Measurements from ENCODE around the gene SEMA3E.

Gene SEMA3E

GRCh38 chr7:83413831-83414230 lies 235.1 kb downstream of the SEMA3E start:
- H3K4me3 ChIP-seq (ENCODE audit: low read length), result no peak overlapping the region
- no peaks in the 10 kb centered on the region for H3K27me3 ChIP-seq (replicated peaks; ENCODE audit: control insufficient read depth, insufficient read depth, low read length)
- peaks cover 6% of the 10 kb centered on the region for H3K4me1 ChIP-seq (ENCODE audit: control insufficient read depth, insufficient read depth, low read length)
- H3K9ac ChIP-seq (ENCODE audit: low read length), result no peak overlapping the region
- H3K36me3 ChIP-seq (ENCODE audit: control insufficient read depth, insufficient read depth, low read length, severe bottlenecking), result no peaks in the 10 kb centered on the region
- H3K9me3 ChIP-seq (ENCODE audit: control insufficient read depth, low read length), result no peaks in the 10 kb centered on the region
- DNase-seq (ENCODE audit: low read depth), result no peak

- Histone ChIP-seq H3K27me3 (replicated peaks; ENCODE audit: control insufficient read depth, insufficient read depth, low read length) (no peaks in the 10 kb centered on the region), H3K36me3 (ENCODE audit: control insufficient read depth, insufficient read depth, low read length, severe bottlenecking) (no peaks in the 10 kb centered on the region), H3K9me3 (ENCODE audit: control insufficient read depth, low read length) (no peaks in the 10 kb centered on the region), H3K4me3 (ENCODE audit: low read length) (no peak overlapping the region), H3K9ac (ENCODE audit: low read length) (no peak overlapping the region), H3K4me1 (ENCODE audit: control insufficient read depth, insufficient read depth, low read length) (peaks cover 6% of the 10 kb centered on the region)
- peak; percentile 76 for DNase-seq (ENCODE audit: low read depth)
Measured at GRCh38 chr7:83413424-83413823, 235.5 kb downstream of the SEMA3E start.

- no peaks in the 10 kb centered on the region for H3K9me3 ChIP-seq (ENCODE audit: control insufficient read depth, low read length)
- no peaks in the 10 kb centered on the region for H3K36me3 ChIP-seq (ENCODE audit: control insufficient read depth, insufficient read depth, low read length, severe bottlenecking)
- no peaks in the 10 kb centered on the region for H3K27me3 ChIP-seq (replicated peaks; ENCODE audit: control insufficient read depth, insufficient read depth, low read length)
- H3K4me1 ChIP-seq (ENCODE audit: control insufficient read depth, insufficient read depth, low read length), result peaks cover 6% of the 10 kb centered on the region
- H3K9ac ChIP-seq (ENCODE audit: low read length), result no peak overlapping the region
- DNase-seq (ENCODE audit: low read depth), result peak; percentile 82
- no peak overlapping the region for H3K4me3 ChIP-seq (ENCODE audit: low read length)
Measured at GRCh38 chr7:83410989-83411591, 237.8 kb downstream of the SEMA3E start.

GRCh38 chr7:83394776-83395175 lies 254.2 kb downstream of the SEMA3E start:
- Histone ChIP-seq H3K9me3 (ENCODE audit: control insufficient read depth, low read length) (no peaks in the 10 kb centered on the region), H3K4me3 (ENCODE audit: low read length) (no peak overlapping the region), H3K36me3 (ENCODE audit: control insufficient read depth, insufficient read depth, low read length, severe bottlenecking) (no peaks in the 10 kb centered on the region), H3K27me3 (replicated peaks; ENCODE audit: control insufficient read depth, insufficient read depth, low read length) (no peaks in the 10 kb centered on the region), H3K4me1 (ENCODE audit: control insufficient read depth, insufficient read depth, low read length) (no peaks in the 10 kb centered on the region), H3K9ac (ENCODE audit: low read length) (no peak overlapping the region)
- no peak for DNase-seq (ENCODE audit: low read depth)

GRCh38 chr7:83388436-83388835 lies 260.5 kb downstream of the SEMA3E start:
- DNase-seq (ENCODE audit: low read depth), result no peak
- no peak overlapping the region for H3K9ac ChIP-seq (ENCODE audit: low read length)
- H3K36me3 ChIP-seq (ENCODE audit: control insufficient read depth, insufficient read depth, low read length, severe bottlenecking), result no peaks in the 10 kb centered on the region
- no peak overlapping the region for H3K4me3 ChIP-seq (ENCODE audit: low read length)
- H3K4me1 ChIP-seq (ENCODE audit: control insufficient read depth, insufficient read depth, low read length), result no peaks in the 10 kb centered on the region
- H3K27me3 ChIP-seq (replicated peaks; ENCODE audit: control insufficient read depth, insufficient read depth, low read length), result no peaks in the 10 kb centered on the region
- no peaks in the 10 kb centered on the region for H3K9me3 ChIP-seq (ENCODE audit: control insufficient read depth, low read length)

GRCh38 chr7:83366629-83367028 lies 282.3 kb downstream of the SEMA3E start:
- Histone ChIP-seq H3K9me3 (ENCODE audit: control insufficient read depth, low read length) (no peaks in the 10 kb centered on the region), H3K9ac (ENCODE audit: low read length) (no peak overlapping the region), H3K4me1 (ENCODE audit: control insufficient read depth, insufficient read depth, low read length) (peaks cover 3% of the 10 kb centered on the region), H3K27me3 (replicated peaks; ENCODE audit: control insufficient read depth, insufficient read depth, low read length) (peaks cover 2% of the 10 kb centered on the region), H3K4me3 (ENCODE audit: low read length) (no peak overlapping the region), H3K36me3 (ENCODE audit: control insufficient read depth, insufficient read depth, low read length, severe bottlenecking) (no peaks in the 10 kb centered on the region)
- DNase-seq (ENCODE audit: low read depth), result peak; percentile 28

- Histone ChIP-seq H3K9me3 (ENCODE audit: control insufficient read depth, low read length) (no peaks in the 10 kb centered on the region), H3K36me3 (ENCODE audit: control insufficient read depth, insufficient read depth, low read length, severe bottlenecking) (no peaks in the 10 kb centered on the region), H3K27me3 (replicated peaks; ENCODE audit: control insufficient read depth, insufficient read depth, low read length) (peaks cover 2% of the 10 kb centered on the region), H3K9ac (ENCODE audit: low read length) (no peak overlapping the region), H3K4me3 (ENCODE audit: low read length) (no peak overlapping the region), H3K4me1 (ENCODE audit: control insufficient read depth, insufficient read depth, low read length) (peaks cover 3% of the 10 kb centered on the region)
- peak; percentile 25 for DNase-seq (ENCODE audit: low read depth)
Measured at GRCh38 chr7:83365746-83366145, 283.2 kb downstream of the SEMA3E start.

- Histone ChIP-seq H3K9ac (ENCODE audit: low read length) (no peak overlapping the region), H3K36me3 (ENCODE audit: control insufficient read depth, insufficient read depth, low read length, severe bottlenecking) (no peaks in the 10 kb centered on the region), H3K4me1 (ENCODE audit: control insufficient read depth, insufficient read depth, low read length) (peaks cover 3% of the 10 kb centered on the region), H3K27me3 (replicated peaks; ENCODE audit: control insufficient read depth, insufficient read depth, low read length) (peaks cover 2% of the 10 kb centered on the region), H3K4me3 (ENCODE audit: low read length) (no peak overlapping the region), H3K9me3 (ENCODE audit: control insufficient read depth, low read length) (no peaks in the 10 kb centered on the region)
- DNase-seq (ENCODE audit: low read depth), result no peak
Measured at GRCh38 chr7:83362871-83363550, 285.9 kb downstream of the SEMA3E start.

GRCh38 chr7:83359108-83359507 lies 289.8 kb downstream of the SEMA3E start:
- H3K9me3 ChIP-seq (ENCODE audit: control insufficient read depth, low read length), result no peaks in the 10 kb centered on the region
- H3K36me3 ChIP-seq (ENCODE audit: control insufficient read depth, insufficient read depth, low read length, severe bottlenecking), result no peaks in the 10 kb centered on the region
- no peaks in the 10 kb centered on the region for H3K27me3 ChIP-seq (replicated peaks; ENCODE audit: control insufficient read depth, insufficient read depth, low read length)
- H3K9ac ChIP-seq (ENCODE audit: low read length), result no peak overlapping the region
- peaks cover 13% of the 10 kb centered on the region for H3K4me1 ChIP-seq (ENCODE audit: control insufficient read depth, insufficient read depth, low read length)
- peak; percentile 24 for DNase-seq (ENCODE audit: low read depth)
- no peak overlapping the region for H3K4me3 ChIP-seq (ENCODE audit: low read length)

GRCh38 chr7:83355143-83355542 lies 293.8 kb downstream of the SEMA3E start:
- Histone ChIP-seq H3K9me3 (ENCODE audit: control insufficient read depth, low read length) (peaks cover 3% of the 10 kb centered on the region), H3K27me3 (replicated peaks; ENCODE audit: control insufficient read depth, insufficient read depth, low read length) (no peaks in the 10 kb centered on the region), H3K4me1 (ENCODE audit: control insufficient read depth, insufficient read depth, low read length) (peaks cover 10% of the 10 kb centered on the region), H3K9ac (ENCODE audit: low read length) (no peak overlapping the region), H3K36me3 (ENCODE audit: control insufficient read depth, insufficient read depth, low read length, severe bottlenecking) (no peaks in the 10 kb centered on the region), H3K4me3 (ENCODE audit: low read length) (peak overlapping the region; percentile 19)
- no peak for DNase-seq (ENCODE audit: low read depth)

- Histone ChIP-seq H3K27me3 (replicated peaks; ENCODE audit: control insufficient read depth, insufficient read depth, low read length) (no peaks in the 10 kb centered on the region), H3K9me3 (ENCODE audit: control insufficient read depth, low read length) (peaks cover 7% of the 10 kb centered on the region), H3K9ac (ENCODE audit: low read length) (no peak overlapping the region), H3K36me3 (ENCODE audit: control insufficient read depth, insufficient read depth, low read length, severe bottlenecking) (no peaks in the 10 kb centered on the region), H3K4me3 (ENCODE audit: low read length) (no peak overlapping the region), H3K4me1 (ENCODE audit: control insufficient read depth, insufficient read depth, low read length) (no peaks in the 10 kb centered on the region)
- DNase-seq (ENCODE audit: low read depth), result peak; percentile 75
Measured at GRCh38 chr7:83347945-83348444, 300.9 kb downstream of the SEMA3E start.
